Kidney epithelial cell (primary cell): ENCODE results near the gene SF1. TPM values are rescaled to one million over a fixed set of nuclear protein-coding genes. Genes with fewer than 3 reads are reported as not detected.
A peak's percentile ranks its signal among the peaks of the same experiment; 100 is the strongest.

Experiments
- DNase-seq: peaks from one replicate; pipeline ENCODE4 v3.0.0-alpha.2; 2010; ENCODE audit warnings: low read depth
- H3K27me3 ChIP-seq: 2 replicates; pipeline ENCODE4 v1.6.0; 2011; ENCODE audit warnings: low read length; ENCODE audit not compliant: control insufficient read depth, insufficient read depth
- H3K36me3 ChIP-seq: 2 replicates; pipeline ENCODE4 v1.5.1; 2011; ENCODE audit warnings: low read length; ENCODE audit not compliant: control insufficient read depth, insufficient read depth
- H3K4me3 ChIP-seq: 2 replicates; pipeline ENCODE4 v1.5.1; 2011; ENCODE audit warnings: low read depth, mild to moderate bottlenecking, control low read depth, low read length
- total RNA-seq: library from RNA; depleted of rRNA; stranded (reverse); fragments of >200 nt; gene quantifications from 2 replicates; pipeline ENCODE4 v1.2.3, GENCODE V29; 2015
- TF ChIP-seq, protein P1 (sequence below): IDR thresholded peaks from 2 replicates; pipeline ENCODE4 v1.5.1; 2011; ENCODE audit warnings: mild to moderate bottlenecking, moderate library complexity, low read length, control low read depth, inconsistent platforms; ENCODE audit not compliant: insufficient read depth, poor library complexity, severe bottlenecking

The SF1 gene
- total RNA-seq, 1 donor from 2014 or later, result 216 TPM

DNA sequence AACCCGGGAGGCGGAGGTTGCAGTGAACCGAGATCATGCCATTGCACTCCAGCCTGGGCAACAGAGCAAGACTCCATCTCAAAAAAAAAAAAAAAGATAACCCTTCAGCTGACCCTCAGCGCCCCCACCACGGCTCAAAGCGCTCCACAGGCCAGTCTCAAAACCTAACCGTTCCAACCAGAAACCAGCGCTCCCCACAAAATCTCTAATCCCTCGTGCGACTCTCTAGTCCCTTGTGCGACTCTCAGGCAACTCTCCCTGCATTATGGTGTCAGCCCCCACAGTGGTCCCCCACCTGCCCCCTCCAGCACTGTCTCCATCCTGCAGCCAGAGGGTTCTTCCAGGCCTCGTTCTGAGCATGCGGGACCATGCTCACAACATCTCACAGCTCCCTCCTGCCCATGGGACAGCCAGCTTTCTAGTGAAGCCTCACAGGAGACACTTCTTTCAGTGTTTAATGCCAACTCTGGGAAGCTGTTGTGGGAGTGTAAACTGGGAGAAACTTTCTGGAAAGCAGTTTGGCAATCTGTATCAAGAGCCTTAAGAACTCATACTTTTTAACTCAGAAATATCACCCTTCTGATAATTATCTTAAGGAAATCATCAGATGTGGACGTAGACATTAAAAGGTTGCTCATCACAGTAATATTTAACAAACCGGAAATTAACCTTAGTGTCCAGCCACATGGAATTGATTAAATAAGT is 30.2 kb downstream of the SF1 start:
- Histone ChIP-seq H3K36me3 (no peaks in the 10 kb centered on the region), H3K27me3 (peaks cover 42% of the 10 kb centered on the region), H3K4me3 (no peak overlapping the region)
- TF ChIP-seq, protein P1, sequence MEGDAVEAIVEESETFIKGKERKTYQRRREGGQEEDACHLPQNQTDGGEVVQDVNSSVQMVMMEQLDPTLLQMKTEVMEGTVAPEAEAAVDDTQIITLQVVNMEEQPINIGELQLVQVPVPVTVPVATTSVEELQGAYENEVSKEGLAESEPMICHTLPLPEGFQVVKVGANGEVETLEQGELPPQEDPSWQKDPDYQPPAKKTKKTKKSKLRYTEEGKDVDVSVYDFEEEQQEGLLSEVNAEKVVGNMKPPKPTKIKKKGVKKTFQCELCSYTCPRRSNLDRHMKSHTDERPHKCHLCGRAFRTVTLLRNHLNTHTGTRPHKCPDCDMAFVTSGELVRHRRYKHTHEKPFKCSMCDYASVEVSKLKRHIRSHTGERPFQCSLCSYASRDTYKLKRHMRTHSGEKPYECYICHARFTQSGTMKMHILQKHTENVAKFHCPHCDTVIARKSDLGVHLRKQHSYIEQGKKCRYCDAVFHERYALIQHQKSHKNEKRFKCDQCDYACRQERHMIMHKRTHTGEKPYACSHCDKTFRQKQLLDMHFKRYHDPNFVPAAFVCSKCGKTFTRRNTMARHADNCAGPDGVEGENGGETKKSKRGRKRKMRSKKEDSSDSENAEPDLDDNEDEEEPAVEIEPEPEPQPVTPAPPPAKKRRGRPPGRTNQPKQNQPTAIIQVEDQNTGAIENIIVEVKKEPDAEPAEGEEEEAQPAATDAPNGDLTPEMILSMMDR, result no peak
- no peak for DNase-seq

GRCh38 chr11:64746486-64746885 is 31.9 kb downstream of the SF1 start:
- no peak overlapping the region for H3K4me3 ChIP-seq
- no peaks in the 10 kb centered on the region for H3K36me3 ChIP-seq
- DNase-seq, result no peak
- TF ChIP-seq, protein P1, result no peak
- peaks cover 55% of the 10 kb centered on the region for H3K27me3 ChIP-seq

DNA sequence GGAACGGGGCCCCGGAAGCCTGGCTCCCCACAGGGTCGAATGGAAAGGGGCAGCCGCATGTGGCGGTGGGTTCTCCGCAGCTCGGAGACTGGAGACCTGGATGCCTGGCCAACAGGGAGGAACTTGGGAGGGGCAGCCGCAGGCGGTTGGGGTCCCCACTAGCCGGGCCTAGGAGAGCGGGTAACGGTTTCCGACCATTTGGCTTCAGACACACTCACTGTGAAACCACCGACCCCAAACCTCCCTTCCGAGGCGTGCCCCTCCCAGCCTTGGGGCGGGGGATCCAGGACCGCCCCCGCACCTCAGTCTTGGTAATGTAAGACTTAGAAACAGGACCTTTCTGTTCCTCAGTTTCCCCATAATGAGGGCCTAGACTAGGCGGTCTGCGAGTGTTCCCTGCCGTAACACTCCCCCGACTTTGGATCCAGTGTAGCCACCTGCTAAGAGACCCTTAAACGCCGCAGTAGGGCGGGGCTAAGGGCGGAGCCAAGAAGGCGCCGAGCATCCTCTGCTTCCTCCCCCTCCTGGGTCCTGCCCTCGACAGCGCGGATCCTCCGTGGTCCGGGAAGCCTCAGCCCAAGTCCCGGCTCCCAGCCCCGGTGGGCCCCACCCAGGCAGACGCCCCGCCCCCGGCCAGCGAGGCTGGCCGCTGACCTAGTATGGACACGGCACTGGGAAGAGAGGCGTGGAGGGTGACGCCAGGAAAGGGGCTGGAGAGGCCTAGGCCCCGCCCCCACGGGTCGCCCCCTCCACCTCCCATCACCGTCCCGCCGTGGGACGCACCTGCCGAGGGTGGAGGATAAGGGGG is 32.6 kb downstream of the SF1 start:
- peaks cover 62% of the 10 kb centered on the region for H3K27me3 ChIP-seq
- H3K36me3 ChIP-seq, result no peaks in the 10 kb centered on the region
- TF ChIP-seq, protein P1, result no peak
- DNase-seq, result peak; percentile 10
- H3K4me3 ChIP-seq, result no peak overlapping the region

DNA sequence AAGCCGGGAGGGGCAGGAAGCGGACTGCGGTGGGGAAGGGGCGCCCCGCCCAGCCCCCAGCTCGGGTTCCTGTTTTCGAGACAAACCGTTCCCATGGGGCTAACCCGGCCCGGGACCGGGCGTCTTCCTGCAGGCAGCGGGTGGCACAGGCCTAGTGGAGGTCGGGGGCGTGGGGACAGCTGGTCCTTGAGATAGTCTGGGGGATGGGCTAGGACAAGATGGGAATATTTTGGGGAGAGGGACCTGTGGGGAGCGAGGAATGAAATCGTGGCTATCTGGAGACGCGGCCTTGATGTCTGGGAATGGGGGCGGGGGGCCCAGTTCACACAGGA is 33.2 kb downstream of the SF1 start:
- no peak for DNase-seq
- no peaks in the 10 kb centered on the region for H3K36me3 ChIP-seq
- no peak overlapping the region for H3K4me3 ChIP-seq
- TF ChIP-seq, protein P1, result no peak
- H3K27me3 ChIP-seq, result peaks cover 67% of the 10 kb centered on the region

DNA sequence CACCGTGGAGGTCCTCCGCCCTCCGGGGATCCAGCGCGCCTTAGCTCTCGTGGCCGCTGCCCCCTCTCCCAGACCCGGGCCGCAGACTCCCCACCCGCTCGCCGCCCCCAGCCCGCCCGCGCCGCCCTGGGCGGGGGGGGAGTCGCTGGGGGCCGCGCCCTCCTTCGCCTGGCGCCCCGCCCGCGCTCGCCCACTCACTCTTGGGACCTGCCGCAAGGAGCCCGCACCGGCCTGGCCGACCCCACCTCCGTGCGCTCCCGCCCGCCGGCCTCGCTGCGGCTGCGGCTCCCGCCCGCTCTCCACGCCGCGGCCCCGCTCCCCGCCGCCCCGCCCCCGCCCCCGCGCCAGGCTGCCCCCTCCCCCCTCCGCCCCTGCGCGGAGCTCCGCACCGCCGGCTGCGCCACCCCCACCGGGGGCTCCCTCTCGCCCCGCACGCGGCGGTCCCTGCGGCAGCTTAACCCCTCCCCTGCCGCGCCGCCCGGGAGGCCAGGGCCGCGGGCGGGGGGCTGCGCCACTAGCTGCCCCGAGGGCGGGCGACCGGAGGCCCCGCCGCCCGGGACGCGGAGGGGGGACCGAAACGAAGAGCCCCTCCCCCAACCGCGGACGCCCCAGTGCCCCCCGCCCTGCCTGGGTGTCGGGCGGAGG is 33.7 kb downstream of the SF1 start:
- TF ChIP-seq, protein P1, result no peak
- no peaks in the 10 kb centered on the region for H3K36me3 ChIP-seq
- peaks cover 72% of the 10 kb centered on the region for H3K27me3 ChIP-seq
- no peak overlapping the region for H3K4me3 ChIP-seq
- DNase-seq, result no peak
